Endothelial cell of umbilical vein (primary cell): Measurements from ENCODE around the gene ALOXE3.

Source experiments
- CTCF ChIP-seq, 2 donors: IDR thresholded peaks; 1 replicate in 1 of 2; 2 replicates in 1 of 2; pipeline ENCODE4 v1.5.1; 2011; ENCODE audit warnings: low read length in 2 of 2, mild to moderate bottlenecking in 2 of 2, moderate library complexity in 2 of 2, control low read depth in 1 of 2, inconsistent platforms in 1 of 2, low read depth in 1 of 2; ENCODE audit not compliant: insufficient read depth in 1 of 2; ENCODE audit errors: extremely low read depth in 1 of 2
- JUN ChIP-seq: IDR thresholded peaks from 2 replicates; pipeline ENCODE4 v1.6.1; 2011; ENCODE audit warnings: borderline replicate concordance, low read depth; ENCODE audit not compliant: insufficient read length, insufficient read depth
- MYC ChIP-seq: IDR thresholded peaks from one replicate; pipeline ENCODE4 v1.6.1; 2011; ENCODE audit warnings: mild to moderate bottlenecking, low read depth, low read length
- POLR2A ChIP-seq: IDR thresholded peaks from 2 replicates; pipeline ENCODE4 v1.6.1; 2012; ENCODE audit warnings: low read depth, mild to moderate bottlenecking, control low read depth, low read length
- POLR2AphosphoS5 ChIP-seq: IDR thresholded peaks from 2 replicates; pipeline ENCODE4 v1.6.1; 2012; ENCODE audit warnings: low read depth, mild to moderate bottlenecking, control low read depth, low read length, moderate library complexity; ENCODE audit not compliant: insufficient read depth

DNA sequence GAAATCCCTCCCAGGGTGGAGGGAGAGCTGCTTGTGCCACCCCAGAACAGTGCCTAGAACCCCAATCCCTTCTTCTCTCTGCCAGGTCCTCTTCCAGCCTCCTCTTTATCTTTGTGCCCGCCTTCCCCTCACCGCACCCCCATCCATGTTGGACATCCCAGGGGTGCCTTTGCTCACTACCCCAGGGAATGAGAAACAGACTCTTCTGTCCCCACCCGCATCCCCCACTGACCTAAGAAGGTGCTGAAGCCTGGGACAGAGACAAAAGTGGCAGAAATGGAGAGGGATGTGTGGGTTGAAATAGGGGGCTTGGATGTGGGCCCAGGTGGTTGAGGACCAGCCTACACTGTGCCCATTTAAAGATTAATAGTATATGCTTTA lies 62.5 kb downstream of the ALOXE3 start:
- TF ChIP-seq CTCF (IDR thresholded peaks at IDR 0.05; ENCODE audit: extremely low read depth in 1 of 2, insufficient read depth in 1 of 2, low read depth in 1 of 2, low read length in 2 of 2): no peak
- TF ChIP-seq JUN: no peak
- no peak for TF ChIP-seq POLR2A
- no peak for TF ChIP-seq MYC
- TF ChIP-seq POLR2AphosphoS5: no peak
